Kidney epithelial cell (primary cell): ENCODE measurements around the gene SPACA5. TPM values are rescaled to one million over a fixed set of nuclear protein-coding genes. Genes with fewer than 3 reads are reported as not detected.
"Not testable (repeated sequence)": the region's sequence is repeated elsewhere in the genome, so short reads cannot be mapped to it uniquely, and the experiment has no call there.

Source experiments
- DNase-seq: peaks from one replicate; pipeline ENCODE4 v3.0.0-alpha.2; 2010; ENCODE audit warnings: low read depth
- H3K27me3 ChIP-seq: 2 replicates; pipeline ENCODE4 v1.6.0; 2011; ENCODE audit warnings: low read length; ENCODE audit not compliant: control insufficient read depth, insufficient read depth
- H3K36me3 ChIP-seq: 2 replicates; pipeline ENCODE4 v1.5.1; 2011; ENCODE audit warnings: low read length; ENCODE audit not compliant: control insufficient read depth, insufficient read depth
- H3K4me3 ChIP-seq: 2 replicates; pipeline ENCODE4 v1.5.1; 2011; ENCODE audit warnings: low read depth, mild to moderate bottlenecking, control low read depth, low read length
- total RNA-seq: library from RNA; depleted of rRNA; stranded (reverse); fragments of >200 nt; gene quantifications from 2 replicates; pipeline ENCODE4 v1.2.3, GENCODE V29; 2015
- TF ChIP-seq, protein P1 (sequence below): IDR thresholded peaks from 2 replicates; pipeline ENCODE4 v1.5.1; 2011; ENCODE audit warnings: mild to moderate bottlenecking, moderate library complexity, low read length, control low read depth, inconsistent platforms; ENCODE audit not compliant: insufficient read depth, poor library complexity, severe bottlenecking

Gene SPACA5
- total RNA-seq, 1 donor from 2014 or later: not detected

DNA sequence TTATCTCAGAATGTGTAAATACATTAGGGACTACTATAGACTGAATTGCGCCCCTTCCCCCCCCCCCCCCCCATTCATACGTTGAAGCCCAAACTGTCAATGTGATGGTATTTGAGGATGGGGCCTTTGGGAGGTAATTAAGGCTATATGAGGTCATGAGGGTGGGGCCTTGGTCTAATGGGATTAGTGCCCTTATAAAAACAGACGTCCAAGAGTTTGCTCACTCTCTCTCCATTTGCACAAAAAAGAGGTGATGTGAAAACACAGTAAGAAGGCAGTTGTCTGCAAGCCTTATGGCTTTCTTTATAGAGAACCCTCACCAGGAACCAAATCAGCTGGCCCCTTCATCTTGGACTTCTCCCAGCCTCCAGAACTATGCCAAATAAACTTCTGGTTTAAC, 15.3 kb downstream of the SPACA5 start:
- Histone ChIP-seq H3K27me3 (no peaks in the 10 kb centered on the region), H3K4me3 (no peak overlapping the region), H3K36me3 (no peaks in the 10 kb centered on the region)
- TF ChIP-seq, protein P1, sequence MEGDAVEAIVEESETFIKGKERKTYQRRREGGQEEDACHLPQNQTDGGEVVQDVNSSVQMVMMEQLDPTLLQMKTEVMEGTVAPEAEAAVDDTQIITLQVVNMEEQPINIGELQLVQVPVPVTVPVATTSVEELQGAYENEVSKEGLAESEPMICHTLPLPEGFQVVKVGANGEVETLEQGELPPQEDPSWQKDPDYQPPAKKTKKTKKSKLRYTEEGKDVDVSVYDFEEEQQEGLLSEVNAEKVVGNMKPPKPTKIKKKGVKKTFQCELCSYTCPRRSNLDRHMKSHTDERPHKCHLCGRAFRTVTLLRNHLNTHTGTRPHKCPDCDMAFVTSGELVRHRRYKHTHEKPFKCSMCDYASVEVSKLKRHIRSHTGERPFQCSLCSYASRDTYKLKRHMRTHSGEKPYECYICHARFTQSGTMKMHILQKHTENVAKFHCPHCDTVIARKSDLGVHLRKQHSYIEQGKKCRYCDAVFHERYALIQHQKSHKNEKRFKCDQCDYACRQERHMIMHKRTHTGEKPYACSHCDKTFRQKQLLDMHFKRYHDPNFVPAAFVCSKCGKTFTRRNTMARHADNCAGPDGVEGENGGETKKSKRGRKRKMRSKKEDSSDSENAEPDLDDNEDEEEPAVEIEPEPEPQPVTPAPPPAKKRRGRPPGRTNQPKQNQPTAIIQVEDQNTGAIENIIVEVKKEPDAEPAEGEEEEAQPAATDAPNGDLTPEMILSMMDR: no peak
- DNase-seq: no peak

DNA sequence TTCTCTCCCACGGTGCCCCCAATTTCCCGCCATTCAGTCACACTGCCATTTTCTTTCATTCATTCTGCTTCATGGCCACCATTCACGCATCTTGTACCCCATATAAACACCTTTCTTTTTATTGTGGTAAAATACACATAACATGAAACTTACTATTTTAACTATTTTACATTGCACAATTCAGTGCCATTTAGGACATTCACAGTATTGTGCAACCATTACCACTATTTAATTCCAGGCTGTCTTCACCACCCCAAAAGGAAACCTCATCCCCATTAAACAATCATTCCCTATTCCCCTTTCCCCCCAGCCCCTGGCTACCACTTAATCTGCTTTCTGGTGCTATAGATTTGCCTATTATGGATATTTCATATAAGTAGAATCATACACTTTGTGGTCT, 15.9 kb downstream of the SPACA5 start:
- Histone ChIP-seq H3K4me3 (no peak overlapping the region), H3K36me3 (no peaks in the 10 kb centered on the region), H3K27me3 (no peaks in the 10 kb centered on the region)
- no peak for DNase-seq
- TF ChIP-seq, protein P1: no peak

DNA sequence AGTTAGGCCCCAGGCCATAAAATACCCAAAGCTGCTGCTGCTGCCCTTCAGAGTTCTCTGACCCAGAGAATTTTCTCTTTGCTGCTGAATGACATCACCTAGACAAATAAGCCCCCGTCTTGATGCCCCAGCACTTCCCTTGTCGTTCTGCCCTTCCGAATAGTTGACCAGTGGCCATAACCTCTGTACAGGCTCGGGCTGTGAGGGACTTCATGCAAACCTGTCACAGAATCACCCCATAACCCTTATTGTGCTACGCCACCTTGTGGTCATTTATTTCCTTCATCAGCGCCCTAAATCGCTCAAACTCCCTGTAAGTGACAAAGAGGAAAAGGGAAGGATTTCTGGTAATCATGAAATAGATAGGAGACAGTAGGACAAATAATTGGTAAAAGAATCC, 18.8 kb downstream of the SPACA5 start:
- Histone ChIP-seq H3K27me3 (no peaks in the 10 kb centered on the region), H3K4me3 (no peak overlapping the region), H3K36me3 (no peaks in the 10 kb centered on the region)
- no peak for DNase-seq
- TF ChIP-seq, protein P1: peak; percentile 43

DNA sequence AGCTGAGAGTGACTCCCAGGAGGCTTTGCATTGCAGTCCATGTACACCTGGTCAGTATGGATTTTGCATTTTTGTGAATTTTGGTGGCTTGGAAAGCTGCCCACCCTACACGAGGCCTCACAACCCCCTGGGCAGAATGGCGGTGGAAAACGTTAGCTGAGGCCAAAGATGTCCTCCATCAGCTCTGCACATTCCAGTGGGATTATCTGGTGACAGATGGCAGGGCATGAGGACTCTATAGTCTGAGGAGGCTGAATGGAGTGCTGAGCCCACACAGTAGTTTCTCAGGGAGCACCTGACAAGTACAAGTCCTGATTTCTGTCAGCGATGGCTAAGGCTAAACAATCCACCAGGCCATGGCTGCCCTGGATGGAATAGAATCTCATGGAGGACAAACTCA, 20.8 kb downstream of the SPACA5 start:
- not testable (repeated sequence) for DNase-seq, H3K4me3 ChIP-seq, H3K27me3 ChIP-seq, H3K36me3 ChIP-seq

DNA sequence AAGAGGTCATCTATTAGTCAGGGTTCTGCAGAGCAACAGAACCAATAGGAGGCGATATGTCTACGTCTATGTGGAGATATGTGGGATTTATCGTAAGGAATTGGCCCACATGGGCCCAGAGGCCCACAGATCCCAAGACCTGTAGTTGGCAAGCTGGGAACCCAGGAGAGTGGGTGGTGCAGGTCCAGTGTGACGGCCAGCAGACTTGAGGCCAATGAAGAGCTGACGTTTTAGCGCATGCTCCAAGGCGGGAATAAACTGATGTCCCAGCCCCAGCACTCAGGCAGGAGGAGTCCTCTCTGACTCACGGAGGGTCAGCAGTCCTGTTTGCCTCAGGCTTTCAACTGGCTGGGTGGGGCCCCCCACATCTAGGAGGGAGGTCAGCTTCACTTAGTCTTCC, 21.3 kb downstream of the SPACA5 start:
- no peaks in the 10 kb centered on the region for H3K27me3 ChIP-seq
- DNase-seq: no peak
- TF ChIP-seq, protein P1: no peak
- no peak overlapping the region for H3K4me3 ChIP-seq
- H3K36me3 ChIP-seq: no peaks in the 10 kb centered on the region

DNA sequence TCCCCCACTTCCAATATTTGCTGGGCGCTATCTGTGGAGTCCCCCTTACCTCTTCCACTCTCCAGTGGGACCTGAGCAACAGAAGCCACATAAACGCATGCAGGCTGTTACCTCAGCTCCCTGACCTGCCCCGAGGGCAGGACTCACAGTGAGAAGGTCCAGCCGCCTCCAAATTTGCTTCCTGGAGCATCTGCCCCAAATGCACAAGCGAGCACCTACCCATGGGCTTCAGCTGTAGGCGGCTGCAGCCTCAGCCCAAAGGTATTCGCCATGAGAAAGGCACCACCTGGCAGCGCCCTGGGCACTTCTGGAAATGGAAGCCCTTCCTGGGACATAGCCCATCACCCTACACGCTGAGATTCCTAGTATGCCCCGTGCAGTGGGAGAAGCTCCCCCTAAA, 23.4 kb downstream of the SPACA5 start:
- Histone ChIP-seq H3K36me3 (no peaks in the 10 kb centered on the region), H3K4me3 (no peak overlapping the region), H3K27me3 (no peaks in the 10 kb centered on the region)
- TF ChIP-seq, protein P1: no peak
- no peak for DNase-seq

DNA sequence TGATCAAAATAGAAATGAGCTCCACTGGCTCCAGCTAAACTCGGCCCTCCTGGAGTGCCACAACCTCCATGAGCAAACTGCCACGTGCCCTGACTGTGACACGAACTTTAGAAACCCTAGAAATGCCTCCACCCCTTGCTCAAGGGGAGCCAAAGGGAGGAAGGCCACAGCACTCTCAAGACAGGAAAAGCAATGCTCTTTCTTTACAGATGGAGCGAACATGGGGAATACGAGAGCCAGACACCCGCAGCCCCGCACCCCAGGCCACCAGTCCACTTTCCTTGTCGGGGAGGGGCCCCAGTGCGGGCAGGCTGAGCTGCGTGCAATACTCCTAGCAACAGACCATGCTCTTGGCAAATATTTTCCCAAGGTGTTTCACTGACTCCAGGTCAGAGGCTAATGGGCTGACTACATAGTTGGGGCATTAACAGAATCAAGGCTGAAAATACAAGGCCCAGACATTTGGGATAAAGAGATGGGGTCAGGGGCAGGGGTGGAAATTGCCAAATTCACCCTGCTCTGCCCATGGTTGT, 23.9 kb downstream of the SPACA5 start:
- H3K27me3 ChIP-seq, H3K4me3 ChIP-seq, DNase-seq, H3K36me3 ChIP-seq: not testable (repeated sequence)
